C4-2B (cell line): ENCODE measurements around the gene NCKAP5.

ENCODE experiments used
- CTCF ChIP-seq: fragments of 450-650 bp; conservative IDR thresholded peaks from 2 replicates; pipeline ENCODE4 v1.5.1; 2017; ENCODE audit warnings: mild to moderate bottlenecking
- ZFX ChIP-seq: fragments of 450-650 bp; IDR thresholded peaks from 2 replicates; pipeline ENCODE4 v1.6.1; 2017

- TF ChIP-seq CTCF (no peak), ZFX (no peak)
These were observed 505.2 kb downstream of the NCKAP5 start for GRCh38 chr2:133062931-133063665.
